ENCODE measurements around the gene APPL1. TPM values are rescaled to one million over a fixed set of nuclear protein-coding genes. Genes with fewer than 3 reads are reported as not detected.

The APPL1 gene
- total and polyA plus RNA-seq, 12 donors: 10.7 to 58.7 (median 49.4) TPM

DNA sequence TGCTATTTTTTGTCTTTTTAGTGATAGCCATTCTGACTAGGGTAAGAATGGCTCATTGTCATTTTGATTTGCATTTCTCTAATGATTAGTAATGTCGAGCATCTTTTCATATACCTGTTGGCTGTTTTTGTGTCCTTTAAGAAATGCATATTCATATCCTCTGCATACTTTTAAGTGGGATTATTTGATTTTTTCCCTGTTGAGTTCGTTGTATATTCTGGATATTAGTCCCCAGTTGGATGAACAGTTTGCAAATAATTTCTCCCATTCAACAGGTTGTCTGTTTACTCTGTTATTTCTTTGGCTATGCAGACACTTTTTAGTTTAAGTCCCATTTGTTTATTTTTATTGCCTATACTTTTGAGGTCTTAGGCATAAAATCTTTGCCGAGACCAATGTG is 34.4 kb downstream of the APPL1 start:
- no peak for DNase-seq
- TF ChIP-seq, protein P1, sequence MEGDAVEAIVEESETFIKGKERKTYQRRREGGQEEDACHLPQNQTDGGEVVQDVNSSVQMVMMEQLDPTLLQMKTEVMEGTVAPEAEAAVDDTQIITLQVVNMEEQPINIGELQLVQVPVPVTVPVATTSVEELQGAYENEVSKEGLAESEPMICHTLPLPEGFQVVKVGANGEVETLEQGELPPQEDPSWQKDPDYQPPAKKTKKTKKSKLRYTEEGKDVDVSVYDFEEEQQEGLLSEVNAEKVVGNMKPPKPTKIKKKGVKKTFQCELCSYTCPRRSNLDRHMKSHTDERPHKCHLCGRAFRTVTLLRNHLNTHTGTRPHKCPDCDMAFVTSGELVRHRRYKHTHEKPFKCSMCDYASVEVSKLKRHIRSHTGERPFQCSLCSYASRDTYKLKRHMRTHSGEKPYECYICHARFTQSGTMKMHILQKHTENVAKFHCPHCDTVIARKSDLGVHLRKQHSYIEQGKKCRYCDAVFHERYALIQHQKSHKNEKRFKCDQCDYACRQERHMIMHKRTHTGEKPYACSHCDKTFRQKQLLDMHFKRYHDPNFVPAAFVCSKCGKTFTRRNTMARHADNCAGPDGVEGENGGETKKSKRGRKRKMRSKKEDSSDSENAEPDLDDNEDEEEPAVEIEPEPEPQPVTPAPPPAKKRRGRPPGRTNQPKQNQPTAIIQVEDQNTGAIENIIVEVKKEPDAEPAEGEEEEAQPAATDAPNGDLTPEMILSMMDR (IDR thresholded peaks at IDR 0.05): no peak
- H3K36me3 ChIP-seq: peaks cover 0 to 100% (median 77%) of the 10 kb centered on the region in 9 donors

DNA sequence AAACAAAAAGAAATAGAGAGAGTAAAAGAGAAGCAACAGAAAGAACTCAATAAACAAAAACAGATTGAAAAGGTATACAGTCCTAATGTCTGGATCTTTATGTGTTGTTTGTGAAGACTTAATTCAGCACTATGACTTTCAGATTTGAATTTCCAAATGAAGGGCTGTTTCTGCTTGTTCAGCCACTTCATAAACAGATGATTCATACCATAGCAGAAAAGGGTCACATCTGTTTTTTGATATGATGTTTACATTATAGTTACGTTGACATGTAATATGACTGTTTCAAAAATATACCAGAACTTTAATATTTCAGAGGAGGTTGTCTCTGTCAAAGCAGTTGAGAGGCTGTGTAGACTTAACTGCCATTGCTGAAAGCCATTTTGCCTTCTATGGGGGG is 40.9 kb downstream of the APPL1 start:
- H3K27me3 ChIP-seq: no peaks in the 10 kb centered on the region
- 87 to 92% methylated on average over 1 of the region's 1 CpG for WGBS, 2 donors
- no peak overlapping the region for H3K27ac ChIP-seq
- intact Hi-C loops (cut with DNase I): no loop called here
- ATAC-seq (no peak), DNase-seq (no peak)
- peaks cover 0 to 100% (median 69%) of the 10 kb centered on the region in 9 donors for H3K36me3 ChIP-seq
- H3K4me1 ChIP-seq: no peaks in the 10 kb centered on the region
- peaks cover 0 to 8% (median 0%) of the 10 kb centered on the region in 11 donors for H3K9me3 ChIP-seq
- TF ChIP-seq, protein P1 (IDR thresholded peaks at IDR 0.05): no peak
- no peak overlapping the region for H3K4me3 ChIP-seq

More for the DNA sequence above, 34.4 kb downstream of the APPL1 start:
- 93 to 97% methylated on average over 3 of the region's 3 CpGs for WGBS, 2 donors
- H3K27ac ChIP-seq: no peak overlapping the region
- ATAC-seq: no peak
- H3K27me3 ChIP-seq: no peaks in the 10 kb centered on the region
- intact Hi-C loops (cut with DNase I): no loop called here
- H3K4me3 ChIP-seq: no peak overlapping the region
- H3K9me3 ChIP-seq: peaks cover 0 to 8% (median 0%) of the 10 kb centered on the region in 11 donors
- peaks cover 0 to 11% (median 5%) of the 10 kb centered on the region in 9 donors for H3K4me1 ChIP-seq

DNA sequence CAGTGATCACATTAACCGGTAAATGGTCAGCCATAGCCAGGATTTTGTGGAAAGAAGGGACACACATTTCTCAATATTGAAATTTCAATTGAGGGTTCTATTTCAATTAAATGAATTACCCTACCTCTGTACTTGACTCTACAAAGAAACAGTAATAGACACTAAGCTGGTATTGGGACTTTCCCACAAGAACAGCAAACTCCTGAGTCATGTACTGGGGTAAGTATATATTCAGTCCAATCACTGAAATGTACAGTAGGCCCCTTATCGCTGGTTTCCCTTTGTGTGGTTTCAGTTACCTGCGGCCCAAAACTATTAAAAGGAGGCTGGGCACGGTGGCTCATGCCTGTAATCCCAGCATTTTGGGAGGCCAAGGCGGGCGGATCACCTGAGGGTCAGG is 47.3 kb downstream of the APPL1 start:
- TF ChIP-seq, protein P1 (IDR thresholded peaks at IDR 0.05): no peak
- Histone ChIP-seq H3K27me3 (no peaks in the 10 kb centered on the region), H3K27ac (no peak overlapping the region), H3K4me3 (no peak overlapping the region), H3K4me1 (no peaks in the 10 kb centered on the region), H3K36me3 (peaks cover 0 to 98% (median 38%) of the 10 kb centered on the region in 9 donors), H3K9me3 (peaks cover 0 to 6% (median 0%) of the 10 kb centered on the region in 11 donors)
- ATAC-seq (no peak), DNase-seq (no peak)
- intact Hi-C loops (cut with DNase I): no loop called here
- 97 to 98% methylated on average over 6 of the region's 6 CpGs for WGBS, 2 donors

DNA sequence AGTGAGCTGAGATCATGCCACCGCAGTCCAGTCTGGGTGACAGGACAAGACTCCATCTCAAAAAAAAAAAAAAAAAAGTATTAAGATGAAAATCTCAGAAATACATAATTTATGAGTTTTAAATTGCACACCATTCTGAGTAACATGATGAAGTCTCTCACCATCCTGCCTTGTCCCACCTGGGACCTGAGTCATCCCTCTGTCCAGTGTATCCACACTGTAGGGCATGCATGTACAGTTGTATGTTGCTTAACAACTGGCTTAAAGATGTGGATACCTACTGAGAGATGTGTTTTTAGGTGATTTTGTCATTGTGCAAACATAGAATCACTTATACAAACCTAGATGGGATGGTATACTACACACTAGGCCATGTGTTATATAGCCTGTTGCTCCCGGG is 47.9 kb downstream of the APPL1 start:
- TF ChIP-seq, protein P1 (IDR thresholded peaks at IDR 0.05): no peak
- H3K36me3 ChIP-seq: peaks cover 0 to 96% (median 34%) of the 10 kb centered on the region in 9 donors
- H3K4me3 ChIP-seq: no peak overlapping the region
- H3K27ac ChIP-seq: no peak overlapping the region
- DNase-seq (no peak), ATAC-seq (no peak)
- intact Hi-C loops (cut with DNase I): no loop called here
- 95 to 96% methylated on average over 2 of the region's 2 CpGs for WGBS, 2 donors
- no peaks in the 10 kb centered on the region for H3K4me1 ChIP-seq
- no peaks in the 10 kb centered on the region for H3K27me3 ChIP-seq
- peaks cover 0 to 8% (median 0%) of the 10 kb centered on the region in 11 donors for H3K9me3 ChIP-seq

Data from heart right ventricle (tissue), 16 donors.